Pancreas (tissue), 10 donors: ENCODE data around the gene SMIM20. TPM values are rescaled to one million over a fixed set of nuclear protein-coding genes. Genes with fewer than 3 reads are reported as not detected.

Experiments used
- ATAC-seq, 4 donors: fragments of 200-7000 bp; cut with Tn5 transposase; one replicate each; pipeline versions ENCODE4 v1.8.0 to v1.9.1; 2020; ENCODE audit warnings: mild to moderate bottlenecking in 4 of 4, moderate library complexity in 4 of 4
- DNase-seq, 6 donors: peaks; one replicate each; pipeline ENCODE4 v3.0.0-alpha.2; 2020
- FAIRE-seq: peaks from 2 replicates; lab custom pipeline; 2012; peaks lifted over from hg19 to GRCh38; lab: Jason Lieb, UNC
- H3K27ac ChIP-seq, 4 donors: fragments of 200-600 bp; sonication (generic); 1 replicate in 3 of 4; 2 replicates in 1 of 4; pipeline versions ENCODE4 v1.5.0 to v1.8.0; 2020
- H3K27me3 ChIP-seq, 4 donors: fragments of 200-600 bp; one replicate each; pipeline ENCODE4 v1.8.0; 2021
- H3K36me3 ChIP-seq, 3 donors: fragments of 200-600 bp; sonication (generic) in 1 of 3; one replicate each; pipeline versions ENCODE4 v1.5.0 to v1.8.0; 2020 to 2021
- H3K4me1 ChIP-seq, 3 donors: fragments of 200-600 bp; one replicate each; pipeline ENCODE4 v1.8.0; 2021
- H3K4me3 ChIP-seq, 4 donors: fragments of 200-600 bp; sonication (generic) in 2 of 4; one replicate each; pipeline versions ENCODE4 v1.5.0 to v1.8.0; 2020 to 2021
- H3K9me3 ChIP-seq, 4 donors: fragments of 200-600 bp; one replicate each; pipeline ENCODE4 v1.8.0; 2021
- CTCF ChIP-seq, 4 donors: fragments of 200-600 bp; sonication (generic) in 3 of 4; IDR thresholded peaks; one replicate each; pipeline versions ENCODE4 v1.5.0 to v1.8.0; 2021; ENCODE audit warnings: antibody characterized with exemption in 4 of 4
- WGBS, 2 donors: extraction: QIAGEN DNeasy Blood & Tissue Kit; methylation state at CpG; one replicate each; pipeline ENCODE4 v1.1.7; 2013; 5-methylcytosine and 5-hydroxymethylcytosine counted together
- intact Hi-C, 3 donors: fragments of 100-400 bp; cut with DNase I; formaldehyde crosslinking; loops; one replicate each; pipeline versions ENCODE4 v1.11.1 to v1.14.2; 2022
- polyA plus RNA-seq, 2 donors: library from polyadenylated mRNA; stranded (reverse); fragments of 200-250 nt; gene quantifications; one replicate each; pipeline ENCODE4 v1.2.3, GENCODE V29; 2013
- total RNA-seq, 6 donors: library from RNA; stranded (reverse); fragmentation: NEBNext Ultra II Directional in 4 of 6; extraction: Animal tissue kit (Norgen Biotek cat#: 25700) in 4 of 6; gene quantifications; one replicate each; pipeline versions ENCODE4 v1.2.1 to v1.2.4, GENCODE V29; 2021 to 2023
- donor health status: healthy with polysubstance abuse.
- donor health status: DM: no; HTN: no; CAD: no; lungs with moderate emphysema.
- donor health status: DM: no; HTN: no; CAD: no.
- donor health status: control.
- donor health status: control.
- donor health status: Bipolar disorder and iron deficiency.
- donor health status: DM: yes; HTN: yes; CAD: no.
- donor health status: DM: no; HTN: no; CAD: no.
- donor health status: DM: no; HTN: no; CAD: no.
- donor health status: DM: yes; HTN: yes; CAD: no.

Gene SMIM20
- total and polyA plus RNA-seq, 8 donors, result 11.7 to 37.4 (median 18.7) TPM

GRCh38 chr4:25955705-25956104 is 41.7 kb downstream of the SMIM20 start:
- H3K4me3 ChIP-seq, result no peak overlapping the region
- 67 to 77% methylated on average over 4 of the region's 4 CpGs for WGBS, 2 donors
- intact Hi-C loops, result no loop called here
- no peaks in the 10 kb centered on the region for H3K36me3 ChIP-seq
- no peak for TF ChIP-seq CTCF (IDR thresholded peaks at IDR 0.05)
- H3K4me1 ChIP-seq, result no peaks in the 10 kb centered on the region
- no peak overlapping the region for H3K27ac ChIP-seq
- no peak for FAIRE-seq
- H3K9me3 ChIP-seq, result no peaks in the 10 kb centered on the region
- DNase-seq, result no peak
- ATAC-seq, result no peak
- no peaks in the 10 kb centered on the region for H3K27me3 ChIP-seq

GRCh38 chr4:25956260-25956659 is 42.2 kb downstream of the SMIM20 start:
- 86 to 88% methylated on average over 1 of the region's 1 CpG for WGBS, 2 donors
- H3K4me1 ChIP-seq, result no peaks in the 10 kb centered on the region
- no peak overlapping the region for H3K27ac ChIP-seq
- TF ChIP-seq CTCF (IDR thresholded peaks at IDR 0.05), result no peak
- intact Hi-C loops, result no loop called here
- FAIRE-seq (no peak), ATAC-seq (no peak), DNase-seq (no peak)
- H3K27me3 ChIP-seq, result no peaks in the 10 kb centered on the region
- H3K36me3 ChIP-seq, result no peaks in the 10 kb centered on the region
- no peak overlapping the region for H3K4me3 ChIP-seq
- no peaks in the 10 kb centered on the region for H3K9me3 ChIP-seq

DNA sequence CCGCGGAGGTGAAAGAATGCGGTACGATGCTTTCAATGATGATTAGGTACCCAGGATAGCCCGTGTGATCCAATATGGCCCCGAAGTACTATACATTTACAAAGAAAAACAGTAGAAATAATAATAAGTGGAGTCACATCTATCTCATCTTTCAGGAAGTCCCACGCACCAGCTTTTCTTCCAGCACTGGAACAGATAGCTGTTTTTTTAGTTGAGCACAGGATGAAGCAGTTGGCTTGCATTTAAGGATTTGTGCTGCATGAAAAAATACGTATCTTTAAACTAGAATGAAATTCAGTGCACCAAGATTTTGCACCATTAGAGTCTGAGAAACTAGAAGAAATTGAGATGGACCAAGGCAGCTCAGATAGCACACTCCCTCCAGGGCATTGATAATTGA is 44.1 kb downstream of the SMIM20 start:
- TF ChIP-seq CTCF (IDR thresholded peaks at IDR 0.05), result no peak
- no peaks in the 10 kb centered on the region for H3K9me3 ChIP-seq
- no peak overlapping the region for H3K27ac ChIP-seq
- H3K36me3 ChIP-seq, result no peaks in the 10 kb centered on the region
- H3K27me3 ChIP-seq, result no peaks in the 10 kb centered on the region
- 80 to 87% methylated on average over 8 of the region's 8 CpGs for WGBS, 2 donors
- ATAC-seq, result no peak
- no peaks in the 10 kb centered on the region for H3K4me1 ChIP-seq
- no peak for DNase-seq
- no peak for FAIRE-seq
- intact Hi-C loops, result no loop called here
- no peak overlapping the region for H3K4me3 ChIP-seq

DNA sequence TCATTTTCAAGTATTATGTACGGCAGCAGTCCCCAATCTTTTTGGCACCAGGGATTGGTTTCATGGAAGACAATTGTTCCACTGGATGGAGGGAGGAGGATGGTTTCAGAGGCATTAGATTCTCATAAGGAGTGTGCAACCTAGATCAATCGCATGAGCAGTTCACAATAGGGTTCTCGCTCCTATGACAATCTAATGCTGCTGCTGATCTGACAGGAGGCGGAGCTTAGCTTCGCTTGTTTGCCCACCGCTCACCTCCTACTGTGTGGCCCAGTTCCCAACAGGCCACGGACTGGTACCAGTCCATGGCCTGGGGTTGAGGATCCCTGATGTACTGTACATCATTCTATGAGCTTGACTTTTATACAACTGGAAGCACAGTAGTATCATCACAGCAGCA is 48.4 kb downstream of the SMIM20 start:
- Histone ChIP-seq H3K27ac (no peak overlapping the region), H3K36me3 (no peaks in the 10 kb centered on the region), H3K4me1 (no peaks in the 10 kb centered on the region), H3K27me3 (no peaks in the 10 kb centered on the region), H3K4me3 (no peak overlapping the region), H3K9me3 (no peaks in the 10 kb centered on the region)
- TF ChIP-seq CTCF (IDR thresholded peaks at IDR 0.05), result no peak
- WGBS, 2 donors, result 92 to 94% methylated on average over 7 of the region's 7 CpGs
- ATAC-seq, result no peak
- no peak for DNase-seq
- no peak for FAIRE-seq
- intact Hi-C loops, result no loop called here

- 81 to 83% methylated on average over 4 of the region's 4 CpGs for WGBS, 2 donors
- Histone ChIP-seq H3K27me3 (no peaks in the 10 kb centered on the region), H3K9me3 (no peaks in the 10 kb centered on the region), H3K4me1 (peaks cover 0 to 4% (median 0%) of the 10 kb centered on the region in 3 donors), H3K27ac (no peak overlapping the region), H3K36me3 (no peaks in the 10 kb centered on the region), H3K4me3 (no peak overlapping the region)
- no peak for TF ChIP-seq CTCF (IDR thresholded peaks at IDR 0.05)
- ATAC-seq (no peak), FAIRE-seq (no peak), DNase-seq (no peak)
- intact Hi-C loops, result no loop called here
These were observed 51.6 kb downstream of the SMIM20 start for GRCh38 chr4:25965629-25966028.
